A673 (cell line): ENCODE results near the gene DDX56. TPM values are rescaled to one million over a fixed set of nuclear protein-coding genes. Genes with fewer than 3 reads are reported as not detected.

ENCODE experiments used
- BruUV-seq: library from RNA; stranded (reverse); fragments of 400-500 nt; replicated peaks from 2 replicates; lab custom pipeline; 2021; lab: Mats Ljungman, UMichigan
- CTCF ChIA-PET: fragments of 300-600 bp; sonication (Branson Sonifier 250); formaldehyde crosslinking; loops from one replicate; lab custom pipeline; 2022; ENCODE audit warnings: antibody characterized with exemption; lab: Charles Lee
- POLR2A ChIA-PET: fragments of 300-600 bp; sonication (Branson Sonifier 250); formaldehyde crosslinking; loops from one replicate; lab custom pipeline; 2022; ENCODE audit warnings: antibody characterized with exemption; ENCODE audit not compliant: low non-redundant PET; lab: Charles Lee
- DNase-seq: peaks from one replicate; pipeline ENCODE4 v3.0.0-alpha.2; 2015; ENCODE audit warnings: low spot score
- H3K27ac ChIP-seq: fragments of 200-600 bp; sonication (generic); 2 replicates; pipeline ENCODE4 v1.5.1; 2016; ENCODE audit warnings: mixed run types, low read depth, mild to moderate bottlenecking, mixed read lengths, antibody characterized with exemption, low read length; ENCODE audit not compliant: poor library complexity, severe bottlenecking
- H3K27me3 ChIP-seq: fragments of 200-600 bp; sonication (generic); replicated peaks from 2 replicates; pipeline ENCODE4 v1.6.1; 2017; ENCODE audit warnings: mixed run types, low read depth, mild to moderate bottlenecking, mixed read lengths, antibody characterized with exemption, low read length; ENCODE audit not compliant: insufficient read depth, poor library complexity
- H3K36me3 ChIP-seq: fragments of 200-600 bp; sonication (generic); 2 replicates; pipeline ENCODE4 v1.6.1; 2016; ENCODE audit warnings: mixed run types, mild to moderate bottlenecking, mixed read lengths, antibody characterized with exemption, low read length; ENCODE audit not compliant: insufficient read depth, poor library complexity, severe bottlenecking
- H3K4me1 ChIP-seq: fragments of 200-600 bp; sonication (generic); 2 replicates; pipeline ENCODE4 v1.6.1; 2017; ENCODE audit warnings: mixed run types, mild to moderate bottlenecking, mixed read lengths, antibody characterized with exemption, low read length; ENCODE audit not compliant: insufficient read depth, poor library complexity, severe bottlenecking
- H3K4me3 ChIP-seq: fragments of 200-600 bp; sonication (generic); 2 replicates; pipeline ENCODE4 v1.5.1; 2016; ENCODE audit warnings: low read depth, mixed run types, mild to moderate bottlenecking, mixed read lengths, low read length; ENCODE audit not compliant: poor library complexity, severe bottlenecking
- H3K9me3 ChIP-seq: fragments of 200-600 bp; sonication (generic); 2 replicates; pipeline ENCODE4 v1.6.1; 2016; ENCODE audit warnings: mixed run types, low read depth, mild to moderate bottlenecking, mixed read lengths, antibody characterized with exemption, low read length; ENCODE audit not compliant: poor library complexity, severe bottlenecking
- CTCF ChIP-seq: fragments of 300-800, 200-600 bp; sonication (generic); conservative IDR thresholded peaks from 2 replicates; pipeline ENCODE4 v1.5.1; 2017; ENCODE audit warnings: low read depth, mild to moderate bottlenecking, antibody characterized with exemption, low read length, moderate library complexity, mixed read lengths
- EZH2 ChIP-seq: fragments of 200-600 bp; sonication (generic); IDR thresholded peaks from 2 replicates; pipeline ENCODE4 v1.6.1; 2017; ENCODE audit warnings: borderline replicate concordance, low read depth, mild to moderate bottlenecking, mixed read lengths, antibody characterized with exemption, low read length; ENCODE audit not compliant: poor library complexity, severe bottlenecking
- intact Hi-C: fragments of 100-400 bp; cut with micrococcal nuclease; formaldehyde crosslinking; loops from one replicate; pipeline ENCODE4 v1.10.0; 2022; ENCODE audit not compliant: unreplicated experiment
- total RNA-seq: library from RNA; stranded (reverse); gene quantifications from 2 replicates; pipeline ENCODE4 v1.2.3, GENCODE V29; 2021

Gene DDX56
- total RNA-seq, 1 experiment from 2014 or later = 147 TPM

- POLR2A ChIA-PET = no interaction called here
- no TSS peak for BruUV-seq
- CTCF ChIA-PET = no interaction called here
- peaks cover 24% of the 10 kb centered on the region for H3K36me3 ChIP-seq
- no peak for TF ChIP-seq CTCF
- TF ChIP-seq EZH2 = no peak
- H3K4me3 ChIP-seq = no peak overlapping the region
- no peaks in the 10 kb centered on the region for H3K27me3 ChIP-seq
- H3K4me1 ChIP-seq = no peaks in the 10 kb centered on the region
- H3K9me3 ChIP-seq = no peaks in the 10 kb centered on the region
- intact Hi-C loops = no loop called here
- no peak overlapping the region for H3K27ac ChIP-seq
- DNase-seq = peak; percentile 50
These were observed 11.6 kb downstream of the DDX56 start for GRCh38 chr7:44561962-44562621.

- no TSS peak for BruUV-seq
- no peak for TF ChIP-seq CTCF
- TF ChIP-seq EZH2 = no peak
- no peaks in the 10 kb centered on the region for H3K4me1 ChIP-seq
- H3K9me3 ChIP-seq = no peaks in the 10 kb centered on the region
- H3K27me3 ChIP-seq = no peaks in the 10 kb centered on the region
- no peak overlapping the region for H3K27ac ChIP-seq
- H3K36me3 ChIP-seq = peaks cover 21% of the 10 kb centered on the region
- CTCF ChIA-PET = no interaction called here
- no peak overlapping the region for H3K4me3 ChIP-seq
- POLR2A ChIA-PET = no interaction called here
- DNase-seq = no peak
- intact Hi-C loops = no loop called here
These were observed 12.2 kb downstream of the DDX56 start for GRCh38 chr7:44561481-44561880.

GRCh38 chr7:44559485-44559884 lies 14.2 kb downstream of the DDX56 start:
- Histone ChIP-seq H3K36me3 (peaks cover 5% of the 10 kb centered on the region), H3K9me3 (no peaks in the 10 kb centered on the region), H3K27ac (no peak overlapping the region), H3K27me3 (no peaks in the 10 kb centered on the region), H3K4me1 (no peaks in the 10 kb centered on the region), H3K4me3 (no peak overlapping the region)
- no peak for DNase-seq
- ChIA-PET POLR2A (no interaction called here), CTCF (interaction anchor here (1.1 kb wide), 1 partner anchor 14 kb away, joined by 4 read pairs; the partner anchor contains the start of gene DDX56)
- intact Hi-C loops = no loop called here
- TF ChIP-seq CTCF (no peak), EZH2 (no peak)
- BruUV-seq = no TSS peak
